Suprapubic skin (tissue), 3 donors: ENCODE measurements around the gene FNDC3A.

Experiments
- CTCF ChIP-seq, 2 donors: fragments of 200-600 bp in 1 of 2; fragments of 450-650 bp in 1 of 2; sonication (generic) in 1 of 2; IDR thresholded peaks; one replicate each; pipeline ENCODE4 v1.5.1; 2016 to 2019; ENCODE audit warnings: antibody characterized with exemption in 2 of 2, mild to moderate bottlenecking in 1 of 2, moderate library complexity in 1 of 2
- POLR2A ChIP-seq, 2 donors: fragments of 450-650 bp; IDR thresholded peaks; one replicate each; pipeline ENCODE4 v1.6.1; 2017; ENCODE audit warnings: antibody characterized with exemption in 2 of 2, mild to moderate bottlenecking in 2 of 2, moderate library complexity in 2 of 2

- TF ChIP-seq CTCF (IDR thresholded peaks at IDR 0.05) (no peak), POLR2A (IDR thresholded peaks at IDR 0.05) (no peak)
Measured at GRCh38 chr13:48939728-48940127, 36.0 kb upstream of the FNDC3A start.
